ENCODE results near the gene DDOST. TPM values are rescaled to one million over a fixed set of nuclear protein-coding genes. Genes with fewer than 3 reads are reported as not detected.
"Not testable (repeated sequence)": the region's sequence is repeated elsewhere in the genome, so short reads cannot be mapped to it uniquely, and the experiment has no call there.

Gene DDOST
- total RNA-seq, 1 experiment from 2014 or later, result 275 TPM

- no peak for DNase-seq (ENCODE audit: extremely low read depth, low read depth)
Observed at GRCh38 chr1:20693623-20694022, 32.5 kb upstream of the DDOST start.

- DNase-seq (ENCODE audit: extremely low read depth, low read depth), result no peak
Observed at GRCh38 chr1:20691872-20692271, 30.7 kb upstream of the DDOST start.

- no peak for DNase-seq (ENCODE audit: extremely low read depth, low read depth)
Observed at GRCh38 chr1:20689645-20690056, 28.5 kb upstream of the DDOST start.

GRCh38 chr1:20686883-20687725 lies 25.9 kb upstream of the DDOST start:
- DNase-seq (ENCODE audit: extremely low read depth, low read depth), result no peak

- DNase-seq (ENCODE audit: extremely low read depth, low read depth), result no peak
Observed at GRCh38 chr1:20685741-20686140, 24.6 kb upstream of the DDOST start.

- DNase-seq (ENCODE audit: extremely low read depth, low read depth), result no peak
Observed at GRCh38 chr1:20685099-20685662, 24.0 kb upstream of the DDOST start.

GRCh38 chr1:20684651-20685050 lies 23.5 kb upstream of the DDOST start:
- no peak for DNase-seq (ENCODE audit: extremely low read depth, low read depth)

GRCh38 chr1:20684050-20684620 lies 23.0 kb upstream of the DDOST start:
- DNase-seq (ENCODE audit: extremely low read depth, low read depth), result no peak

GRCh38 chr1:20683614-20684013 lies 22.4 kb upstream of the DDOST start:
- DNase-seq (ENCODE audit: extremely low read depth, low read depth), result no peak

GRCh38 chr1:20682571-20683236 lies 21.5 kb upstream of the DDOST start:
- DNase-seq (ENCODE audit: extremely low read depth, low read depth), result no peak

GRCh38 chr1:20681999-20682398 lies 20.8 kb upstream of the DDOST start:
- DNase-seq (ENCODE audit: extremely low read depth, low read depth), result no peak

GRCh38 chr1:20680269-20680668 lies 19.1 kb upstream of the DDOST start:
- no peak for DNase-seq (ENCODE audit: extremely low read depth, low read depth)

GRCh38 chr1:20678599-20678998 lies 17.4 kb upstream of the DDOST start:
- no peak for DNase-seq (ENCODE audit: extremely low read depth, low read depth)

GRCh38 chr1:20673626-20674025 lies 12.5 kb upstream of the DDOST start:
- DNase-seq (ENCODE audit: extremely low read depth, low read depth), result not testable (repeated sequence)

GRCh38 chr1:20672265-20672632 lies 11.1 kb upstream of the DDOST start:
- DNase-seq (ENCODE audit: extremely low read depth, low read depth), result no peak

- no peak for DNase-seq (ENCODE audit: extremely low read depth, low read depth)
Observed at GRCh38 chr1:20670936-20671335, 9.8 kb upstream of the DDOST start.

GRCh38 chr1:20668581-20668980 lies 7.4 kb upstream of the DDOST start:
- no peak for DNase-seq (ENCODE audit: extremely low read depth, low read depth)

GRCh38 chr1:20666804-20667203 lies 5.6 kb upstream of the DDOST start:
- DNase-seq (ENCODE audit: extremely low read depth, low read depth), result peak; percentile 2

- no peak for DNase-seq (ENCODE audit: extremely low read depth, low read depth)
Observed at GRCh38 chr1:20666146-20666545, 5.0 kb upstream of the DDOST start.

GRCh38 chr1:20665726-20666125 lies 4.6 kb upstream of the DDOST start:
- no peak for DNase-seq (ENCODE audit: extremely low read depth, low read depth)

- DNase-seq (ENCODE audit: extremely low read depth, low read depth), result no peak
Observed at GRCh38 chr1:20663969-20664715, 3.0 kb upstream of the DDOST start.

Measured in NCI-H460 (cell line).